ENCODE data around the gene WNT3A.

GRCh38 chr1:227996187-227996950 is 10.4 kb upstream of the WNT3A start:
- TF ChIP-seq, protein P1, sequence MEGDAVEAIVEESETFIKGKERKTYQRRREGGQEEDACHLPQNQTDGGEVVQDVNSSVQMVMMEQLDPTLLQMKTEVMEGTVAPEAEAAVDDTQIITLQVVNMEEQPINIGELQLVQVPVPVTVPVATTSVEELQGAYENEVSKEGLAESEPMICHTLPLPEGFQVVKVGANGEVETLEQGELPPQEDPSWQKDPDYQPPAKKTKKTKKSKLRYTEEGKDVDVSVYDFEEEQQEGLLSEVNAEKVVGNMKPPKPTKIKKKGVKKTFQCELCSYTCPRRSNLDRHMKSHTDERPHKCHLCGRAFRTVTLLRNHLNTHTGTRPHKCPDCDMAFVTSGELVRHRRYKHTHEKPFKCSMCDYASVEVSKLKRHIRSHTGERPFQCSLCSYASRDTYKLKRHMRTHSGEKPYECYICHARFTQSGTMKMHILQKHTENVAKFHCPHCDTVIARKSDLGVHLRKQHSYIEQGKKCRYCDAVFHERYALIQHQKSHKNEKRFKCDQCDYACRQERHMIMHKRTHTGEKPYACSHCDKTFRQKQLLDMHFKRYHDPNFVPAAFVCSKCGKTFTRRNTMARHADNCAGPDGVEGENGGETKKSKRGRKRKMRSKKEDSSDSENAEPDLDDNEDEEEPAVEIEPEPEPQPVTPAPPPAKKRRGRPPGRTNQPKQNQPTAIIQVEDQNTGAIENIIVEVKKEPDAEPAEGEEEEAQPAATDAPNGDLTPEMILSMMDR (IDR thresholded peaks at IDR 0.05): no peak
- TF ChIP-seq POLR2A (IDR thresholded peaks at IDR 0.05) (no peak), POLR2AphosphoS5 (IDR thresholded peaks at IDR 0.05) (no peak), EP300 (IDR thresholded peaks at IDR 0.05) (no peak)

All from upper lobe of left lung (tissue), 4 donors.